ENCODE results near the gene CYP2R1. TPM values are rescaled to one million over a fixed set of nuclear protein-coding genes. Genes with fewer than 3 reads are reported as not detected.

The CYP2R1 gene
- total RNA-seq, 1 experiment from 2014 or later, result 18.3 TPM

DNA sequence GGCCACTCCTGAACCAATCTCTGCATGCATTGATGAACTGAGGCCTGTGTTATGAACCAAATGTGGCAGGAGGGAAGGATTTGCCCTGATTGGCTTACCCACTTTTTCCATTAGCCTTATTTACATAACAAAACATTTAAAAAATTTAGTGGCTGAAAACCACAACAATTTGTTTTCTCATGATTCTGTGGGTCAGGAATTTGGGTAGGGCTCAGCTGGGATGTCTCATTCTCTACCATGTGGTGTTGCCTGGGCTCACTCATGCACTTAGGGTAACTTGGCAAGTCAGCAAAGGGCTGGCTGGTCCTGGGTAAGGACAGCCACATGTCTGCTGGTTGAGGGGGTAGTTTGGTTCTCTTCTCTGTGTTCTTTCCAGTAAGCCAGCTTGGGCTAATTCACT, 35.1 kb upstream of the CYP2R1 start:
- H3K79me2 ChIP-seq (ENCODE audit: insufficient read depth, low read length), result no peaks in the 10 kb centered on the region
- ATAC-seq (no peak; the same call in 1 of the 2 replicates), DNase-seq (ENCODE audit: low read depth, low spot score) (no peak)
- no peak overlapping the region for H2AFZ ChIP-seq (ENCODE audit: low read depth, low read length, poor library complexity, severe bottlenecking)
- peaks cover 5% of the 10 kb centered on the region; the same call in 1 of the 2 replicates for H3K27me3 ChIP-seq (ENCODE audit: insufficient read depth, low read length)
- ChIA-PET POLR2A (no interaction called here), CTCF (no interaction called here), RAD21 (ENCODE audit: low non-redundant PET in 1 of 2, low total read pairs in 2 of 2, uncharacterized antibody in 2 of 2, unreplicated experiment in 2 of 2) (no interaction called here)
- no peak overlapping the region for H3K27ac ChIP-seq (ENCODE audit: low read depth, low read length)
- H3K9ac ChIP-seq (ENCODE audit: low read length), result no peak overlapping the region
- H3K9me3 ChIP-seq (ENCODE audit: control insufficient read depth in 1 of 2, insufficient read depth in 1 of 2, low read depth in 1 of 2, low read length in 2 of 2), result no peaks in the 10 kb centered on the region
- no peak overlapping the region for H3K4me3 ChIP-seq (replicated peaks in 1 of 2; ENCODE audit: low read depth in 1 of 2, low read length in 2 of 2)
- intact Hi-C loops (cut with micrococcal nuclease), result no loop called here
- no TSS peak for BruUV-seq (replicated peaks)
- no peaks in the 10 kb centered on the region for H3K36me3 ChIP-seq (ENCODE audit: control insufficient read depth in 1 of 2, insufficient read depth in 2 of 2, low read length in 2 of 2)
- H3K4me1 ChIP-seq (ENCODE audit: control insufficient read depth in 1 of 2, insufficient read depth in 2 of 2, low read length in 2 of 2), result no peaks in the 10 kb centered on the region
- TF ChIP-seq JUND (IDR thresholded peaks at IDR 0.05) (no peak), SRF (IDR thresholded peaks at IDR 0.05; ENCODE audit: low read depth) (no peak), RAD21 (IDR thresholded peaks at IDR 0.05; ENCODE audit: low read depth) (no peak), ELF1 (IDR thresholded peaks at IDR 0.05; ENCODE audit: borderline replicate concordance, low read depth) (no peak), SIN3A (IDR thresholded peaks at IDR 0.05; ENCODE audit: low read depth) (no peak), EGR1 (IDR thresholded peaks at IDR 0.05; ENCODE audit: low read depth) (no peak)
- TF ChIP-seq, protein P1, sequence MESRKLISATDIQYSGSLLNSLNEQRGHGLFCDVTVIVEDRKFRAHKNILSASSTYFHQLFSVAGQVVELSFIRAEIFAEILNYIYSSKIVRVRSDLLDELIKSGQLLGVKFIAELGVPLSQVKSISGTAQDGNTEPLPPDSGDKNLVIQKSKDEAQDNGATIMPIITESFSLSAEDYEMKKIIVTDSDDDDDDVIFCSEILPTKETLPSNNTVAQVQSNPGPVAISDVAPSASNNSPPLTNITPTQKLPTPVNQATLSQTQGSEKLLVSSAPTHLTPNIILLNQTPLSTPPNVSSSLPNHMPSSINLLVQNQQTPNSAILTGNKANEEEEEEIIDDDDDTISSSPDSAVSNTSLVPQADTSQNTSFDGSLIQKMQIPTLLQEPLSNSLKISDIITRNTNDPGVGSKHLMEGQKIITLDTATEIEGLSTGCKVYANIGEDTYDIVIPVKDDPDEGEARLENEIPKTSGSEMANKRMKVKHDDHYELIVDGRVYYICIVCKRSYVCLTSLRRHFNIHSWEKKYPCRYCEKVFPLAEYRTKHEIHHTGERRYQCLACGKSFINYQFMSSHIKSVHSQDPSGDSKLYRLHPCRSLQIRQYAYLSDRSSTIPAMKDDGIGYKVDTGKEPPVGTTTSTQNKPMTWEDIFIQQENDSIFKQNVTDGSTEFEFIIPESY (IDR thresholded peaks at IDR 0.05; ENCODE audit: extremely low read depth, insufficient replicate concordance, low read length), result no peak
- no peaks in the 10 kb centered on the region for H3K9me2 ChIP-seq (ENCODE audit: insufficient read depth)
- H3K4me2 ChIP-seq (ENCODE audit: low read length), result no peak overlapping the region
- no peaks in the 10 kb centered on the region for H4K20me1 ChIP-seq (ENCODE audit: insufficient read depth)

DNA sequence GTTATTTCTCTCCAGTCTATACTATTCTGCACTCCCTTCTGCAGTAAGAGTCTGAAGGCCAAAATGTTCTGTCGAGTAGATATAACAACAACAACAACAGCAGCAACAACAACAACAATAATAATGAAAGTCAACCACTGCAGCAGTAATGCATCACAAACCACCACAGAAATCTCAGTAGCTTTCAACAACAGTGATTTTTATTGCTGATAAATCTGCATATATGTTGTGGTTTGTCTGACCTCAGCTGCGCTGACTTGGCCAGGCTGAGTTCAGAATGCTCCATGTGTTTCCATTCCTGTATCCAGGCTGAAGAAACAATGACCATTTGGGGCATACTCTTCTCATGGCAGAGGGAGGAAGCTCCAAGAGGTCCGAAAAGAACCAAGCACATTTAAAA, 32.3 kb upstream of the CYP2R1 start:
- H3K27me3 ChIP-seq (ENCODE audit: insufficient read depth, low read length), result no peaks in the 10 kb centered on the region
- no peak overlapping the region for H3K4me3 ChIP-seq (replicated peaks in 1 of 2; ENCODE audit: low read depth in 1 of 2, low read length in 2 of 2)
- H4K20me1 ChIP-seq (ENCODE audit: insufficient read depth), result no peaks in the 10 kb centered on the region
- DNase-seq (ENCODE audit: low read depth, low spot score) (no peak), ATAC-seq (no peak)
- no peak overlapping the region for H3K4me2 ChIP-seq (ENCODE audit: low read length)
- H3K27ac ChIP-seq (ENCODE audit: low read depth, low read length), result no peak overlapping the region
- RAD21 ChIA-PET (ENCODE audit: low non-redundant PET in 1 of 2, low total read pairs in 2 of 2, uncharacterized antibody in 2 of 2, unreplicated experiment in 2 of 2), result no interaction called here
- no peaks in the 10 kb centered on the region for H3K9me3 ChIP-seq (ENCODE audit: control insufficient read depth in 1 of 2, insufficient read depth in 1 of 2, low read depth in 1 of 2, low read length in 2 of 2)
- no peaks in the 10 kb centered on the region for H3K79me2 ChIP-seq (ENCODE audit: insufficient read depth, low read length)
- CTCF ChIA-PET, result interaction anchor here (1.6 kb wide), 1 partner anchor 16 kb away, joined by 9 read pairs; no protein-coding TSS in a partner anchor
- no peaks in the 10 kb centered on the region for H3K4me1 ChIP-seq (ENCODE audit: control insufficient read depth in 1 of 2, insufficient read depth in 2 of 2, low read length in 2 of 2)
- no peak overlapping the region for H3K9ac ChIP-seq (ENCODE audit: low read length)
- no peaks in the 10 kb centered on the region for H3K9me2 ChIP-seq (ENCODE audit: insufficient read depth)
- no TSS peak for BruUV-seq (replicated peaks)
- H2AFZ ChIP-seq (ENCODE audit: low read depth, low read length, poor library complexity, severe bottlenecking), result no peak overlapping the region
- POLR2A ChIA-PET, result no interaction called here
- no peaks in the 10 kb centered on the region for H3K36me3 ChIP-seq (ENCODE audit: control insufficient read depth in 1 of 2, insufficient read depth in 2 of 2, low read length in 2 of 2)
- intact Hi-C loops (cut with micrococcal nuclease), result no loop called here
- TF ChIP-seq, protein P2, sequence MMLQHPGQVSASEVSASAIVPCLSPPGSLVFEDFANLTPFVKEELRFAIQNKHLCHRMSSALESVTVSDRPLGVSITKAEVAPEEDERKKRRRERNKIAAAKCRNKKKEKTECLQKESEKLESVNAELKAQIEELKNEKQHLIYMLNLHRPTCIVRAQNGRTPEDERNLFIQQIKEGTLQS (IDR thresholded peaks at IDR 0.05), result no peak
- TF ChIP-seq YY1 (IDR thresholded peaks at IDR 0.05; ENCODE audit: extremely low read depth, insufficient replicate concordance, low read depth, low read length) (no peak), SRF (IDR thresholded peaks at IDR 0.05; ENCODE audit: low read depth) (no peak), SP1 (IDR thresholded peaks at IDR 0.05; ENCODE audit: low read depth) (no peak), POLR2AphosphoS5 (IDR thresholded peaks at IDR 0.05; ENCODE audit: low read depth, low read length) (no peak), SIN3A (IDR thresholded peaks at IDR 0.05; ENCODE audit: low read depth) (no peak), JUND (IDR thresholded peaks at IDR 0.05) (no peak), RAD21 (IDR thresholded peaks at IDR 0.05; ENCODE audit: low read depth) (no peak)
- TF ChIP-seq, protein P1 (IDR thresholded peaks at IDR 0.05; ENCODE audit: extremely low read depth, insufficient replicate concordance, low read length), result no peak
- TF ChIP-seq, protein P3, sequence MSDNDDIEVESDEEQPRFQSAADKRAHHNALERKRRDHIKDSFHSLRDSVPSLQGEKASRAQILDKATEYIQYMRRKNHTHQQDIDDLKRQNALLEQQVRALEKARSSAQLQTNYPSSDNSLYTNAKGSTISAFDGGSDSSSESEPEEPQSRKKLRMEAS (IDR thresholded peaks at IDR 0.05), result no peak

Measured in HCT116 (cell line).